CD14-positive monocyte (primary cell): ENCODE results near the gene SMAD6. TPM values are rescaled to one million over a fixed set of nuclear protein-coding genes. Genes with fewer than 3 reads are reported as not detected.

Source experiments
- DNase-seq, 3 donors: peaks; one replicate each; pipeline ENCODE4 v3.0.0-alpha.2; 2011 to 2022
- H2AFZ ChIP-seq: 2 replicates; pipeline ENCODE4 v1.6.0; 2012; ENCODE audit warnings: mild to moderate bottlenecking, low read depth, low read length, inconsistent platforms; ENCODE audit not compliant: insufficient read depth, poor library complexity, severe bottlenecking
- H3K27ac ChIP-seq, 2 donors: 1 replicate in 1 of 2; 2 replicates in 1 of 2; pipeline ENCODE4 v1.5.1; 2012 to 2013; ENCODE audit warnings: low read length in 2 of 2, control low read depth in 1 of 2, inconsistent platforms in 1 of 2, low read depth in 1 of 2, mild to moderate bottlenecking in 1 of 2
- H3K27me3 ChIP-seq, 2 donors: one replicate each; pipeline versions ENCODE4 v1.6.0 to v1.6.1; 2011 to 2013; ENCODE audit warnings: low read length in 2 of 2; ENCODE audit not compliant: control insufficient read depth in 2 of 2, insufficient read depth in 2 of 2
- H3K36me3 ChIP-seq, 2 donors: replicated peaks in 1 of 2; 1 replicate in 1 of 2; 2 replicates in 1 of 2; pipeline versions ENCODE4 v1.5.1 to v1.6.1; 2012 to 2013; ENCODE audit warnings: low read length in 2 of 2, control low read depth in 1 of 2, inconsistent platforms in 1 of 2, mild to moderate bottlenecking in 1 of 2; ENCODE audit not compliant: insufficient read depth in 2 of 2, control insufficient read depth in 1 of 2
- H3K4me1 ChIP-seq, 2 donors: 1 replicate in 1 of 2; 2 replicates in 1 of 2; pipeline versions ENCODE4 v1.5.1 to v1.6.1; 2012 to 2013; ENCODE audit warnings: low read length in 2 of 2, control low read depth in 1 of 2, inconsistent platforms in 1 of 2, mild to moderate bottlenecking in 1 of 2, moderate library complexity in 1 of 2; ENCODE audit not compliant: insufficient read depth in 2 of 2, control insufficient read depth in 1 of 2
- H3K4me2 ChIP-seq: replicated peaks from 2 replicates; pipeline ENCODE3; 2012; ENCODE audit warnings: low read length, moderate library complexity, mild to moderate bottlenecking; ENCODE audit not compliant: poor library complexity, severe bottlenecking; ENCODE audit errors: extremely low read depth
- H3K4me3 ChIP-seq, 3 experiments: fragments of 200-600 bp in 1 of 3; sonication (generic) in 1 of 3; replicated peaks in 1 of 3; 1 replicate in 2 of 3; 2 replicates in 1 of 3; pipeline ENCODE4 v1.5.1; 2011 to 2013; ENCODE audit warnings: low read length in 3 of 3, mild to moderate bottlenecking in 3 of 3, control low read depth in 2 of 3, low read depth in 2 of 3, inconsistent platforms in 1 of 3, moderate library complexity in 1 of 3
- H3K79me2 ChIP-seq: 2 replicates; pipeline ENCODE4 v1.6.0; 2012; ENCODE audit warnings: mild to moderate bottlenecking, control low read depth, inconsistent platforms, low read length, moderate library complexity; ENCODE audit not compliant: insufficient read depth
- H3K9ac ChIP-seq: 2 replicates; pipeline ENCODE4 v1.6.0; 2017; ENCODE audit warnings: low read length, mild to moderate bottlenecking; ENCODE audit not compliant: insufficient read depth, poor library complexity, severe bottlenecking
- H3K9me3 ChIP-seq, 2 donors: replicated peaks in 1 of 2; 1 replicate in 1 of 2; 2 replicates in 1 of 2; pipeline versions ENCODE4 v1.5.1 to v1.6.1; 2012 to 2013; ENCODE audit warnings: low read length in 2 of 2, control low read depth in 1 of 2; ENCODE audit not compliant: control insufficient read depth in 1 of 2, insufficient read depth in 1 of 2
- H4K20me1 ChIP-seq: 2 replicates; pipeline ENCODE4 v1.6.0; 2012; ENCODE audit warnings: mild to moderate bottlenecking, low read length, control low read depth, moderate library complexity; ENCODE audit not compliant: insufficient read depth
- H3K27ac Mint-ChIP-seq, 7 donors: one replicate each; pipeline ENCODE4 v1.8.0; 2020; ENCODE audit warnings: mild to moderate bottlenecking in 7 of 7, mixed read lengths in 7 of 7, moderate library complexity in 6 of 7, inconsistent platforms in 2 of 7
- H3K27me3 Mint-ChIP-seq, 3 donors: one replicate each; pipeline ENCODE4 v1.8.0; 2021 to 2022; ENCODE audit warnings: low read depth in 3 of 3, mild to moderate bottlenecking in 3 of 3, mixed read lengths in 3 of 3, moderate library complexity in 3 of 3, inconsistent platforms in 1 of 3
- H3K36me3 Mint-ChIP-seq, 2 donors: one replicate each; pipeline ENCODE4 v1.8.0; 2020; ENCODE audit warnings: mixed read lengths in 2 of 2, inconsistent platforms in 1 of 2, mild to moderate bottlenecking in 1 of 2
- H3K4me1 Mint-ChIP-seq: one replicate; pipeline ENCODE4 v1.8.0; 2020; ENCODE audit warnings: mild to moderate bottlenecking, mixed read lengths
- H3K4me3 Mint-ChIP-seq, 2 donors: one replicate each; pipeline ENCODE4 v1.8.0; 2020; ENCODE audit warnings: mild to moderate bottlenecking in 2 of 2, mixed read lengths in 2 of 2, moderate library complexity in 1 of 2
- H3K9me3 Mint-ChIP-seq, 7 donors: one replicate each; pipeline ENCODE4 v1.8.0; 2020 to 2022; ENCODE audit warnings: mixed read lengths in 7 of 7, mild to moderate bottlenecking in 6 of 7, moderate library complexity in 6 of 7, inconsistent platforms in 2 of 7
- CTCF ChIP-seq: fragments of 200-600 bp; IDR thresholded peaks from one replicate; pipeline ENCODE4 v1.8.0; 2022; ENCODE audit warnings: antibody characterized with exemption, mild to moderate bottlenecking
- WGBS: methylation state at CpG from one replicate; pipeline ENCODE4 v1.1.5; 2013; ENCODE audit warnings: missing lambda C conversion rate; ENCODE audit not compliant: insufficient coverage; 5-methylcytosine and 5-hydroxymethylcytosine counted together
- intact Hi-C, 2 donors: fragments of 100-400 bp; cut with micrococcal nuclease; formaldehyde crosslinking; loops; one replicate each; pipeline versions ENCODE4 v1.15.0 to v1.15.1; 2023
- polyA plus RNA-seq, 3 donors: library from polyadenylated mRNA; depleted of rRNA in 1 of 3; unstranded in 2 of 3; stranded (reverse) in 1 of 3; fragments of 300-500 nt in 2 of 3; fragments of >200 nt in 1 of 3; fragmentation: Illumina TruSeq in 2 of 3; gene quantifications; 1 replicate in 2 of 3; 2 replicates in 1 of 3; pipeline ENCODE4 v1.2.3, GENCODE V29; 2012 to 2021

SMAD6 gene
- polyA plus RNA-seq, 3 donors: 0.31 TPM; not detected in 2

- peak overlapping the region; percentile 68 for H3K9ac ChIP-seq
- peaks cover 0 to 5% (median 2%) of the 10 kb centered on the region in 7 donors for H3K9me3 Mint-ChIP-seq
- peaks cover 11 to 26% of the 10 kb centered on the region in 2 donors for H3K27me3 ChIP-seq
- H3K9me3 ChIP-seq: peaks cover 0 to 4% of the 10 kb centered on the region in 2 donors
- intact Hi-C loops: loop anchor here (5.0 to 10.0 kb wide), 4 partner anchors 86 to 319 kb away; partner anchors contain the start of gene MAP2K1 (in 1 of the 2)
- H3K4me3 ChIP-seq: peak overlapping the region in 2 of 3 experiments; percentile 8 to 97
- no peak overlapping the region for H3K27ac ChIP-seq
- peaks cover 28 to 39% of the 10 kb centered on the region in 2 donors for H3K4me1 ChIP-seq
- no peaks in the 10 kb centered on the region for H3K79me2 ChIP-seq
- 0% methylated on average over 59 of the region's 59 CpGs for WGBS
- DNase-seq: peak; percentile 50 to 65 (median 61)
- peak overlapping the region; percentile 91 for H2AFZ ChIP-seq
- H4K20me1 ChIP-seq: no peaks in the 10 kb centered on the region
- TF ChIP-seq CTCF: no peak
- peak overlapping the region in 1 of 2 donors; percentile 76 for H3K4me3 Mint-ChIP-seq
- H3K27ac Mint-ChIP-seq: no peak overlapping the region
- H3K27me3 Mint-ChIP-seq: peaks cover 25 to 34% (median 25%) of the 10 kb centered on the region in 3 donors
- peaks cover 28% of the 10 kb centered on the region for H3K4me1 Mint-ChIP-seq
- peaks cover 15 to 16% of the 10 kb centered on the region in 2 donors for H3K36me3 Mint-ChIP-seq
- no peaks in the 10 kb centered on the region for H3K36me3 ChIP-seq
- H3K4me2 ChIP-seq: peak overlapping the region; percentile 99
Observed at GRCh38 chr15:66703540-66703941, 1.5 kb downstream of the SMAD6 start.

- H3K4me1 ChIP-seq: peaks cover 28 to 39% of the 10 kb centered on the region in 2 donors
- Mint-ChIP-seq H3K4me1 (peaks cover 28% of the 10 kb centered on the region), H3K9me3 (peaks cover 0 to 5% (median 2%) of the 10 kb centered on the region in 7 donors), H3K4me3 (peak overlapping the region; percentile 76 to 88), H3K36me3 (peaks cover 15 to 18% of the 10 kb centered on the region in 2 donors), H3K27me3 (peaks cover 25 to 35% (median 25%) of the 10 kb centered on the region in 3 donors), H3K27ac (peak overlapping the region in 1 of 7 donors; percentile 19)
- no peaks in the 10 kb centered on the region for H4K20me1 ChIP-seq
- H3K27ac ChIP-seq: no peak overlapping the region
- H2AFZ ChIP-seq: peak overlapping the region; percentile 91
- no peaks in the 10 kb centered on the region for H3K36me3 ChIP-seq
- peak overlapping the region; percentile 99 for H3K4me2 ChIP-seq
- H3K79me2 ChIP-seq: no peaks in the 10 kb centered on the region
- H3K9me3 ChIP-seq: peaks cover 0 to 4% of the 10 kb centered on the region in 2 donors
- H3K27me3 ChIP-seq: peaks cover 11 to 26% of the 10 kb centered on the region in 2 donors
- H3K9ac ChIP-seq: peak overlapping the region; percentile 68
- no peak for TF ChIP-seq CTCF
- intact Hi-C loops: loop anchor here (5.0 to 10.0 kb wide), 4 partner anchors 87 to 319 kb away; partner anchors contain the start of gene MAP2K1 (in 1 of the 2)
- peak overlapping the region in 2 of 3 experiments; percentile 15 to 97 for H3K4me3 ChIP-seq
- no peak for DNase-seq
- 6% methylated on average over 18 of the region's 30 CpGs for WGBS
Observed at GRCh38 chr15:66704019-66704802, 2.2 kb downstream of the SMAD6 start.
